HG03159 (cell line): ENCODE measurements around the gene BTG3.

ENCODE experiments used
- ATAC-seq: cut with Tn5 transposase; IDR thresholded peaks from one replicate; pipeline ENCODE4 v1.9.1; 2021; ENCODE audit warnings: mild to moderate bottlenecking, moderate library complexity; ENCODE audit not compliant: unreplicated experiment

BTG3 gene

GRCh38 chr21:17612565-17613241, at the start of gene BTG3:
Gene BTG3 (minus strand): TSS chr21:17612901. CDS start chr21:17609144, 3,757 bp downstream.
- ATAC-seq = peak; percentile 77

- no peak for ATAC-seq
Observed at GRCh38 chr21:17660862-17661261, 48.2 kb upstream of the BTG3 start.

- no peak for ATAC-seq
Observed at GRCh38 chr21:17660452-17660851, 47.8 kb upstream of the BTG3 start.

GRCh38 chr21:17658931-17659330, 46.2 kb upstream of the BTG3 start:
- no peak for ATAC-seq

- ATAC-seq = no peak
Observed at GRCh38 chr21:17651526-17651925, 38.8 kb upstream of the BTG3 start.

- ATAC-seq = no peak
Observed at GRCh38 chr21:17650292-17650691, 37.6 kb upstream of the BTG3 start.

GRCh38 chr21:17646790-17647189, 34.1 kb upstream of the BTG3 start:
- ATAC-seq = no peak

- no peak for ATAC-seq
Observed at GRCh38 chr21:17644186-17644585, 31.5 kb upstream of the BTG3 start.

- no peak for ATAC-seq
Observed at GRCh38 chr21:17640821-17641220, 28.1 kb upstream of the BTG3 start.

GRCh38 chr21:17636711-17637110, 24.0 kb upstream of the BTG3 start:
- ATAC-seq = no peak

GRCh38 chr21:17631195-17631594, 18.5 kb upstream of the BTG3 start:
- ATAC-seq = no peak

GRCh38 chr21:17622018-17622417, 9.3 kb upstream of the BTG3 start:
- ATAC-seq = no peak

- no peak for ATAC-seq
Observed at GRCh38 chr21:17616831-17617230, 4.1 kb upstream of the BTG3 start.

- peak; percentile 0 for ATAC-seq
Observed at GRCh38 chr21:17613242-17613676, 558 bp upstream of the BTG3 start.

- ATAC-seq = peak; percentile 13
Observed at GRCh38 chr21:17612023-17612564, 607 bp downstream of the BTG3 start.

GRCh38 chr21:17611414-17612022, 1.2 kb downstream of the BTG3 start:
- peak; percentile 71 for ATAC-seq

- no peak for ATAC-seq
Observed at GRCh38 chr21:17610911-17611310, 1.8 kb downstream of the BTG3 start.

GRCh38 chr21:17609681-17610080, 3.0 kb downstream of the BTG3 start:
- ATAC-seq = no peak

GRCh38 chr21:17607684-17608083, 5.0 kb downstream of the BTG3 start:
- no peak for ATAC-seq

- ATAC-seq = no peak
Observed at GRCh38 chr21:17602874-17603273, 9.8 kb downstream of the BTG3 start.

GRCh38 chr21:17598437-17598836, 14.3 kb downstream of the BTG3 start:
- peak; percentile 83 for ATAC-seq

GRCh38 chr21:17597680-17598079, 15.0 kb downstream of the BTG3 start:
- no peak for ATAC-seq
